Fibroblast of mammary gland (primary cell): ENCODE measurements around the gene GLO1.

Source experiments
- DNase-seq: peaks from one replicate; pipeline ENCODE4 v3.0.0-alpha.2; 2010; ENCODE audit warnings: low read depth
- H3K4me3 ChIP-seq: 2 replicates; pipeline ENCODE4 v1.5.1; 2011; ENCODE audit warnings: low read depth, mild to moderate bottlenecking, low read length, moderate library complexity; ENCODE audit not compliant: control insufficient read depth
- CTCF ChIP-seq: conservative IDR thresholded peaks from 2 replicates; pipeline ENCODE4 v1.5.1; 2011; ENCODE audit warnings: low read depth, low read length, inconsistent platforms; ENCODE audit not compliant: control insufficient read depth, insufficient read depth

Gene GLO1

GRCh38 chr6:38676236-38676973 is 26.5 kb downstream of the GLO1 start:
- DNase-seq, result no peak
- no peak for TF ChIP-seq CTCF
- H3K4me3 ChIP-seq, result no peak overlapping the region

- H3K4me3 ChIP-seq, result no peak overlapping the region
- DNase-seq, result no peak
- TF ChIP-seq CTCF, result no peak
Measured at GRCh38 chr6:38673397-38674165, 29.4 kb downstream of the GLO1 start.

- no peak overlapping the region for H3K4me3 ChIP-seq
- DNase-seq, result peak; percentile 74
- peak; percentile 88 for TF ChIP-seq CTCF
Measured at GRCh38 chr6:38671885-38672467, 31.0 kb downstream of the GLO1 start.

- TF ChIP-seq CTCF, result no peak
- H3K4me3 ChIP-seq, result no peak overlapping the region
- DNase-seq, result no peak
Measured at GRCh38 chr6:38658418-38659167, 44.4 kb downstream of the GLO1 start.

- TF ChIP-seq CTCF, result no peak
- DNase-seq, result no peak
- H3K4me3 ChIP-seq, result no peak overlapping the region
Measured at GRCh38 chr6:38656896-38657295, 46.0 kb downstream of the GLO1 start.

- H3K4me3 ChIP-seq, result no peak overlapping the region
- no peak for TF ChIP-seq CTCF
- no peak for DNase-seq
Measured at GRCh38 chr6:38654263-38654662, 48.7 kb downstream of the GLO1 start.
